Neural progenitor cell (in vitro differentiated cells): ENCODE measurements around the gene IGSF9.

Experiments
- CTCF ChIP-seq: fragments of 200-600 bp; sonication (generic); IDR thresholded peaks from 2 replicates; pipeline ENCODE4 v1.5.1; 2017; ENCODE audit warnings: antibody characterized with exemption, mild to moderate bottlenecking
- EZH2 ChIP-seq: fragments of 200-600 bp; sonication (generic); IDR thresholded peaks from 2 replicates; pipeline ENCODE4 v1.6.1; 2017; ENCODE audit warnings: antibody characterized with exemption, mild to moderate bottlenecking, moderate library complexity
- EZH2phosphoT487 ChIP-seq: fragments of 200-600 bp; sonication (generic); IDR thresholded peaks from 2 replicates; pipeline ENCODE4 v1.6.1; 2017; ENCODE audit warnings: antibody characterized with exemption

GRCh38 chr1:159883134-159883533 lies 62.3 kb downstream of the IGSF9 start:
- TF ChIP-seq CTCF (no peak), EZH2 (no peak), EZH2phosphoT487 (no peak)
